Stimulated activated CD4-positive, alpha-beta T cell treated with anti-CD3 and anti-CD28 coated beads, Interleukin-12 subunit alpha, Interleukin-12 subunit beta, amount 100 ng/mL, for 4 hours (primary cell): ENCODE results near the gene EVL.
"Not testable (repeated sequence)": the region's sequence is repeated elsewhere in the genome, so short reads cannot be mapped to it uniquely, and the experiment has no call there.

Source experiments
- DNase-seq: peaks from one replicate; pipeline ENCODE4 v3.0.0-alpha.2; 2020

Gene EVL

DNA sequence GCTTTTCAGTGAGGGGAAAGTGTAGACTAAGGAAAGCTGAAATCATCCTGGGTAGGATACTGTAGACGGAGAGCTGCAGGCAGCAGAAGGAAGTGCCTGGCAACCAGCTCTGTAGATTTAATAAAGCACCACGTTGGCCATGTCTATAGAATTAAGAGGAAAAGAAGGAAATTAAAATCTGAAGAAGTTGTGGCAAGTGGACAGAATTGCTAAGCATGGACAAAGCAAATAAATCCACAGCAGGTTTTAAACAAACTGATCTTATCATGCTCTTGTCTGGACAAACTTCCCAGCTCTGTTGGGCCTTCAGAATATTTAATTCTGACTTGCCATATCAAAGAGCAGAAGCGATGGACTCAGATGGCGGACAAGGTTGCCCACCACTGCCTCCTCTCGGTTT lies 27.2 kb upstream of the EVL start:
- DNase-seq = no peak

DNA sequence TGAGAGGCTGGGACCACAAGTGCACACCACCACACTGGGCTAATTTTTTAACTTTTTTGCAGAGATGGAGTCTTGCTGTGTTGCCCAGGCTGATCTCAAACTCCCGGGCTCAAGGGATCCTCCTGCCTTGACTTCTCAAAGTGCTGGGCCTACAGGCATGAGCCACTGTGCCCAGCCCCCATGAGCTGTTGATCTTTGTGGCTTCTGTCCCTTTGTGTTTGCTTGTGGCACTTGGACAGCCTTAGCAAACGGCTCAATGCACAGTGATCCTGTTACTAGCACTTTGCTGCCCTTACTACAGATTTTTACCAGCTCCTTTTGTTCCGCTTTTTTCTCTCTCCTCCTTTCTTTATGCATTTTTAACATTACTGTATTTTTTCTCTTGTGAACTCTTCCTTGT lies 25.3 kb upstream of the EVL start:
- DNase-seq = no peak

DNA sequence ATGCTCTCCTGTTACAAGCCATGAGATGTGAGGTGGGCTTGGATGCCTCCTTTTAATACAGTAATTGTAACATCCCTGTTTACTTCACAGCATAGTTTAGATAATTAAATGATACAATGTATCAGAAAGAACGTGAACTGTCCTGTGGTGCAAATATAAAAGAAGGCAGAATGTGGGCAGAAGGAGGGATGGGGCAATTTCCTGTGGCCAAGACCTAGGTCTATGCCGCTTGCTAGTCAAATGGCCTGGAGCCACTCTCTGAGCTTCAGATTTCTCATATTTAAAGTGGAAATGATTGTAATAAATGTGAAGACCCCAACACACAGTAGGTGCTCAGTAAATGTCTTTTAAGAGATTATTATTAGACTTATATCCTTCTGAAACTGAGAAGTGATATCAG lies 24.0 kb upstream of the EVL start:
- DNase-seq = no peak

DNA sequence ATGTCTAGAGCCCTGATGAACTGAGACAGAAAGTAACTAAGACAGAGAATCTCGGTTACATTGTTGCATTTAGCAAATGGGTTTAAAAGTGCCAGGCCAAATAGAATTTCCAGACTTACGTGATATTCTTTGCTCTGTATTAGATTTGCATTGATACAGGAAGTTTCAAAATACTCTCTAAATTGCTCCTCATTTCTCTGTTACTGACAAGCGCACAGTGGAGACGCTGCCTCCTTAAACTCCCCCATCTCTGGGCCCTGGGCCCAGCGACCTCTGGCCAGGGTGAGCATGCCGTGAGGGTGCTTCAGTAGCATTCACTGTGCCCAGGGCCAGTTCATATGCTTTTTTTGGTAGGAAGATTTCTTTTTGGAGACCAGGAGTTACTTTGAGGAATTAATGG lies 22.9 kb upstream of the EVL start:
- DNase-seq = no peak

DNA sequence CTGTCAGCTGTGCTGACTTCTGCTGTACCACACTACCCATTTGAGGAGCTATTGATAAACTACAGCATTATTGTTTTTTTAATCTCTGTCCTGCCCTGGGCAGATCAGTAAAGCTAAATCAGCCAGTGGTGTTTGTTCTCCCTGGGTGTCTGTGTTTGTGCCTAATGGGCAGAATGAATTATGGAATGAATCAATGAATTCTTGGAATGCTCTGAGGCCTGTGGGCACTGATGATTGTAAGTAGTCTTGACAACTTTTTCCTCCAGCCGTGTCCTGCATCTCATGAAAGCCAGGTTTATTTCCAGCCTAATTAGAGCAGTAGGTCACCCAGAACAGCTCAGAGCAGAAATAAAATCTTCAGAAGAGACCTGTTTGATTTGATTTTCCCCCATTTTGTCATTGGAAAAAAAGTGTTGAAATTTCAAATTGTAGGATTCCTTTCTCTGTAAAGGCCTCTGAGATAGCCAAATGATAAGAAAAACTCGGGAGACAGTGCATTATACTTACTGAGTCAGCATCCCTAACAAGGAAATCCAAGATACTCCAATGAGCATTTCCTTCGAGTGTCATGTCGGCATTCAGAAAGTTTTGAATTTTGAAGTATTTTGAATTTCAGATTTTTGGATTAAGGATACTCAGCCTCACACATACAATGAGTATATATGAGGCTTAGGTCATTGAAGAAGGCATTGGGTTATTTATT lies 19.4 kb upstream of the EVL start:
- DNase-seq = no peak

DNA sequence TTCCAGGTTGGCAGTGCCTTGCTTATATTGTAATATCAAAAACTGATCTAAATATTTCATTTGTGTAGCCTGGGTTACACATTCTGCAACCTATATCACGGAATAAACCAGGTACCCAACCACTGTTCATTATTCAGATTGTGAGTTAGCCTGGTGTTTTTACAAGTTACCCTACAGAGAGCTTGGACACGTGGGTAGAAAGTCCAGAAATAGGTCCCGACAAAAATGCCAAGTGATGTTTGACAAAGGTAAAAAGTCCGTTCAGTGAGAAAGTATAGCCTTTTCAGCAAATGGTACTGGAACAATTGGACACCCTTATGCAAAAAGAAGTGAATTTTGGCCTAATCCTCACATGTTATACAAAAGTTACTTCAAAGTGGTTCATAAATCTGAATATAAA lies 17.6 kb upstream of the EVL start:
- DNase-seq = no peak

DNA sequence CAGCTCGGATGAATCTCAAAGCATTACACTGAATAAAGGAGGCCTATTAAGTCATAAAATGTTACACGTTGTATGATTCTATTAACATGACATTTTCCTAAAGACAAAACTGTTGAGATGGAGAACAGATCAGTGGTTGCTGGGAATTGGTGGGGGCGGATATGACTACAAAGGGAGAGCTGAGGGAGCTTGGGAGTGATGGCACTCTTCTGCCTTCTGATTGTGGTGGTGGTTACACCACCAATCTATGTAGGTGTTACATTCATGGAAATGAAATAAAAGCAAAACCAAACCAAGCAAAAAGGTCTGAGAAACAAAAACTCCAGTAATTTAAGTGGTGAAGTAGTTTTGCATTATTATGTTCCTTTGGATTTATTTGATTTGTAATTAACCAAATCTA lies 16.4 kb upstream of the EVL start:
- no peak for DNase-seq

DNA sequence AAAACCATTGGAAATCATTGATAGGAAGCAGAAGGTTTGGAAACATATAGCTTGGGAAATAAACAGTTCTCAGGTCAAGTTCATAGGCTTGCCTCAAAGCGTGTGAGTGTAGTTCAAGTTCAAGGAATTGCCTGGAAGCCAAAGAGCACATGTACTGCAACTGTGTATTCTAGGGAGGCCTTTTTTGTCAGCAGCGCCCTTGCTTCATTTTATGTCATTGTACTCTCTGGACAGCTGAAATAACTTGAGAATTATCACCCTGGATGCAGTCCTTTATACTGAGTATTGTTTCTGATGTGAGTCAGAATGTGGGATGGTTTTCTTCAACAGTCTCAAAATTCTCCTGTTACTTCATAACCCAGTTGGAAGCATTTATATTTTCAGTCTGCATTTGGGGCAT lies 16.0 kb upstream of the EVL start:
- DNase-seq = no peak

DNA sequence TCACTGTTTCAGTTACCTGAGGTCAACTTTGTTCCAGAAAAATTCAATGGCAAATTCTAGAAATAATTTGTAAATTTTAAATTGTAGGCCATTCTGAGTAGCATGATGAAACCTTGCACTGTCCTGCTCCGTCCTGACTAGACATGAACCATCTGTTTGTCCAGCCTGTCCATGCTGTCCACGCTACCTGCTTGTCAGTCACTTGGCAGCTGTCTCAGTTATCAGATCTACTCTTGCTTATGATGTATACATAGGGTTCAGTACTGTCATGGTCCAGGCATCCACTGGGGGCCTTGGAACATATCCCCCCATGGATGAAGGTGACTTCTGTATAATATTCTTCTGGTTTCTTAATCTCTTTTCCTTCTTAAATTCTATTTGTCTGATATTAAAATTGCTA lies 14.1 kb upstream of the EVL start:
- DNase-seq = no peak

DNA sequence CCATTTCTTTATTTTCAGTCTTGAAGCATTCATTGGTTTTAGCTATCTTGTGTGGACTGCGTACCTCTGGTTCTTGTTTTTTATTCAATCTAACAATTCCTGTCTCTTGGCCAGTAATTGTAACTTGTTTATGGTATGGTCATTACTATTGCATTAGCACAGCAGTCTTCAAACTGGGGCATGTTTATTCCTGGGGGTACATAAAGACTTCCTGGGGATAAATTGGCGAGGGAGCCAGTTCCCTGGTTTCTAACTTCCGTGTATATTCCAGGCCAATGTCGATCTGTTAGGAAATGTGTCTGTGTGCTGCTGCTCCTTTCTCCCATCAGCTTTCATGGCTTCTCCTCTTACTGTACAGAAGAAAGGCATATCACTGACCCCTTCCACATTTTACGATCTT lies 13.7 kb upstream of the EVL start:
- DNase-seq = no peak

DNA sequence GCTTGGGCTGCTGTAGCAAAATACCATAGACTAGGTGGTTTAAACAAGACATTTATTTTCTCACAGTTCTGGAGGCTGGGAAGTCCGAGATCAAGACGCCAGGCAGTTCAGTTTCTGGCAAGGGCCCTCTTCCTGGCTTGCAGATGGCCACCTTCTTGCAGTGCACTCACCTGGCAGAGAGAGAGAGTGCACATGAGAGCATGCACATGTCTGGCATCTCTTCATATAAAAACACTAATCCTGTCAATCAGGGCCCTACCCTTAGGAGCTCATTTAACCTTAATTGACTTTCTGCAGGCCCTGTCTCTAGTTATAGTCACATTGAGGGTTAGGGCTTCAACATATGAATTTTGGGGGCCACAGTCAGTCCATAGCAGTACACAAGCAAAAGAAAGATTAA lies 12.4 kb upstream of the EVL start:
- no peak for DNase-seq

DNA sequence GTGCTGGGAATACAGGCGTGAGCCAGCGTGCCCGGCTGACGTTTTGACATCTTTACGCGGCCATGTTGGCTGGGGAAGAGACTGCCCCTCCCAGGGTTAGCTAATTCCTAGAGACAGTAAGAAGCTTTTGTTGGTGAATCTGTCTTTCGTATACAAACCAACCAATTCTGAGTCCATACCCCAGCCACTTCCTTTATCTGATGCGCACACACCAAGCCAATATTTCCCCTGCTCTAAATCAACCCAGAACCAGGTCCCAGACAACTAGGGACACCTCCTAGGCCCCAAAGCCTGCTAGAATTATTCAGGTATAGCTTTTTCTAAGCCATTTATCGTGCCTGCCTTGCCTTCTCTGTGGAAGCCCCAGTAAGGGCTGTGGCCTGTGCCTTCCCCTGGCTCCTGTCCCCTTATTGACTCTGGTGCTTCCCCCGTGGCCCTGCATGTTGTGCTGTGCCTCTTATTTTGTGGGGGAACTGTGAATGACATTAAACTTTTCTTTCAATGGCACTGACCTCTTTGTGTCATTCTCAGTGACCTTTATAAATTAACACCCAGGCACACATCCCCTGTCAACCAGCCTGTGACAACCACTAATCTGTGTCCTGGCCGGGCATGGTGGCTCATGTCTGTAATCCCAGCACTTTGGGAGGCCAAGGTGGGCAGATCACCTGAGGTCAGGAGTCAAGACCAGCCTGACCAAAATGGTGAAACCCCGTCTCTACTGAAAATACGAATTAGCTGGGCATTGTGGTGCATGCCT lies 10.7 kb upstream of the EVL start:
- DNase-seq = no peak

DNA sequence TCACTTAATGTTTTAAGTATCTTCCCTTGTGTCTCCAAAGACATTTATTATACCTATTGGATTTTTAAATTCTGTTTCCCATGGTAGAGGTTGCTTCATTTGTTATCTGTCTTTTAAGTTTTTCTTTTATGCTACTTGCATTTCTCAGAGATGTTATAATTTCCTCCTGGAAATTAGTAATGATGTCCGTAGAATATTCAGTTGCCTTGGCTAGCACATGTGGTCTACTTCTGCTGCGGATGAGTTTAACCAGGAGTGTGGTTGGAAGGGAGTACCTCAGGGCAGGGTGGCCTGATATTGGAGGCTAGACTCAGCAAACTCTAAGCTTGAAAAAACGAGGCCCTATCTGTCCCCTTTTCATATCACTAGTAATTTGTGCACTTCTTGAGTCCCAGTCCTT lies 8.8 kb upstream of the EVL start:
- DNase-seq = no peak

DNA sequence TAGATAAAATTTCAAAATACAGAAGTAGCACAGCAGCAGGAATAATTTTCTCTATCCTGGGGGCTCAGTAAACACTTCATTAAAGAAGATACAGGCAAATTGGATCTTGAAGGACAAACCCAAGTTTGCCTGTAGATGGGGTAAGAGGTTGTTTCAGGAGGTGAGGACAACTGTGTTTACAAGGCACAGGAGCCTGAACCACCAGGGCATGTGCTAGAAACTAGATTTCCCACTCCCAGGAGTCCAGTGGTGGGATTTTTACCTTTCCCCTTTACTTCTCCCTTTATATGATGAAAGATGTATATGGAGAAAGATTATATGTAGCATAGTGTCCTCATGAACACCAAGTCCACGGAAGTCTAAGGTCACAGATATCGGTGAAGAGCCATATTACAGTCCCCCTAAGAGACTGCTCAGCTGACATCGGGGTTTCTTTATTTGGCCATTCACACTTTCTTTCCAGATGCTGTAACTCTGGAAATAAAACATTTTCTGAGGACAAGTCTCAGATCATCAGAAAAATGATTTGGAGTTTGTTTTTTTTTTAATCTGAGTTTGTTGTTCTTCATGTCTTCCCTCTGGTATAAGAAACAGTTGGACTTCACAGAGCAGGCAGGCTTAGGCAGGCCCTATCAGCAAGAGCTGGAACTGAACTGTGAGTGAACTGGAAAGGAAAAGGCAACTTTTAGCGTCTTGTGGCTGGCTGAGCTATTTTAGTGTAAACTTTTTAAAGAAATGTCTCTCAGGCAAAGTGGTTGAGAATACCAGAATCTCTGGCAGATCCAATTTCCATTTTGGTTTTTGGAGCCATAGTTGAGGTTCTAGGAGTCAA lies 8.0 kb upstream of the EVL start:
- DNase-seq = no peak

DNA sequence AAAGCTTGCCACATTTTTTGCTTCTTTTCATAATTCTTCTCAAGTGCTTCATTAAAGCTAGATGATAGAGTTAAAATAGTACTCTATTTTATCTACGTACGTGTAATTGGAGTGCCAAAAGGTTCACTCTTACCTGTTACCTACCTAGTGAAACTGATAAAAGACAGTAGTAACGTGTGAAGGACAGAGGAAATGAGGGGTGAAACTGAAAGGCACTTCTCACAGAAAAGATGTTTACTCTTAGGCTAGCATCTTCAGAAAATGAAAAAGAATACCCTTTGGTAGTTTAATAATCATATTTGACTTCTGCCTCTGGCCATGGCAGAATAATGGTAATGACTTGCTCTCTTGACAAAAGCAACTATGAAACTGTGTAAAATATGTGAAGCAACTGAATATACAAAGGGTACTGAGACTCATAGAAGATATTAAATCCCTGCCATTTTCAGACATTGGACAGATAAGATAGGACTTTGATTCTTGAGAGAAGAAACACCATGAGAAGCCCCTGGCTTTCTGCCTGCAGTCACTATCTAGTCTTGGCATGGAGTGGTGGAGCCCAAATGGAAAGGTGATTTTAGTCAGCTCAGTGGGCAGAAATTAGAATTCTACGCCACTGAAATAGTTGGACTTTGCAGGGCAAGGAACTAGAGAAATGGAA lies 6.3 kb upstream of the EVL start:
- no peak for DNase-seq

DNA sequence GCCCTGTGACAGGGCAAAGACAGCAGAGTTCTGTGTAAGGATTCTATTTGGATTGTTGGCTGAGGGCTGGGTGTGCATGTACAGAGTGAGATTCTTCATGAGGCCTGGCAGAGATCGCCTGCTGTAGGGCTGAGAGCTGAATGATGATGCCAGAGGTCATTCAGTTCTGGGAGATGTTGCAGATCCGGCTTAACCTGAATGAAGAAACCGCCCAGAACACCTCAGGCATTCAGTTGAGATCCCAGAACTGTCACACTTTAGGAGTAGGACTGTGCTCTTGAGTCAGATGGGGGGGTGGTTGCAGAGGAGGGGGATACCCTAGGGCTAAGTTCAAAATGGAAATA lies 5.8 kb upstream of the EVL start:
- no peak for DNase-seq

DNA sequence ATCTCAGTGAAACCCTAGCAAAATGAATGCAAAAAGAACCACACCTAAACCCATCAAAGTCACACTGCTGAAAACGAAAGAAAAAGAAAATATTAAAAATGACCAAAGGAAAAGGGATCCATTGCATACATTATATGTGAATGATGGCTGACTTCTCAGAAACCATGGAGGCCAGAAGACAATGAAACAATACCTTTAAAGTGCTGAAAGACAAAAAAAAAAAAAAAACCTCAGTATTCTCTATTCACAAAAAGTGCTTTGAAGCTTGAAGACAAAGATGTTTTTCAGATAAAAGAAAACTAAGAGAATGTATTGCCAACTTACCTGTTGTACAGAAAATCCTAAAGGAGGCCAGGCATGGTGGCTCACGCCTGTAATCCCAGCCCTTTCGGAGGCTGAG lies 4.5 kb upstream of the EVL start:
- DNase-seq = no peak

DNA sequence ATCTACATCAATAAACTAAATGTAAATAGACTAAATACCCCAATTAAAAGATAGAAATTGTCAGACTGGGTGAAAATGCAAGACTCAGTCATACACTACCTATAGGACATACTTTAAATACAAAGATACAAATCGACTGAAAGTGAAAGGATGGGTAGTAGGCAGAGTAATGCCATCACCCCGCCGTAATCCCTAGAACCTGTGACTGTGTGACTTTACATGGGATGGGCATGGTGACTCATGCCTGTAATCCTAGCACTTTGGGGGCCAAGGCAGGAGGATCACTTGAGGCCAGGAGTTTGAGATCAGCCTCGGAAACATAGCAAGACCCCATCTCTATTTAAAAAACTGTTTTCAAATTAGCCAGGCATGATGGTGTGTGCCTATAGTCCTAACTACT lies 2.6 kb upstream of the EVL start:
- no peak for DNase-seq

DNA sequence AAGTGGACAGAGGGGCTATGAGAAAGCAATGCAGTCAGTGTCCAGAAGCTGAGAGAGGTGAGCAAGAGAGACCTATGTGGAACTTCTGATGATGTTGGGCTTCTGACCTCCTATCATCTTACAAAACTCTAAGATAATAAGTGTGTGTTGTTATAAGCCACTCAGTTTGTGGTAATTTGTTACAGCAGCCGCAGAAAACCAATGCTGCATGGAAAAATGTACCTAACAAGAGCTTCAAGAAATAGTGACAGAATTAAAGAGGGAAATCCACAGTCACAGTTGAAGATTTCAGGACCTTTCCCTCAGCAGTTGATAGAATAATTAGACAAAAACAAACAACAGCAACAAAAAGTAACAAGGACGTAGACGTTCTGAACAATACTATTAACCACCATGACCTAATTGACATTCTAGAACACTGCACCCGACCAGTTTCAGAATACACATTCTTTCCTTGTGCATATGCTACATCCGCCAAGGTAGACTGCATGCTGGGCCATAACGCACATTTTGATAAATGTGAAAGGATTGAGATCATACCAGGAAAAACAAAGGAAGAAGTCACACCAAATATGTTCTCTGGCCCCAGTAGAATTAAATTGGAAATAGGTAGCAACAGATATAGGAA lies 1.8 kb upstream of the EVL start:
- no peak for DNase-seq

DNA sequence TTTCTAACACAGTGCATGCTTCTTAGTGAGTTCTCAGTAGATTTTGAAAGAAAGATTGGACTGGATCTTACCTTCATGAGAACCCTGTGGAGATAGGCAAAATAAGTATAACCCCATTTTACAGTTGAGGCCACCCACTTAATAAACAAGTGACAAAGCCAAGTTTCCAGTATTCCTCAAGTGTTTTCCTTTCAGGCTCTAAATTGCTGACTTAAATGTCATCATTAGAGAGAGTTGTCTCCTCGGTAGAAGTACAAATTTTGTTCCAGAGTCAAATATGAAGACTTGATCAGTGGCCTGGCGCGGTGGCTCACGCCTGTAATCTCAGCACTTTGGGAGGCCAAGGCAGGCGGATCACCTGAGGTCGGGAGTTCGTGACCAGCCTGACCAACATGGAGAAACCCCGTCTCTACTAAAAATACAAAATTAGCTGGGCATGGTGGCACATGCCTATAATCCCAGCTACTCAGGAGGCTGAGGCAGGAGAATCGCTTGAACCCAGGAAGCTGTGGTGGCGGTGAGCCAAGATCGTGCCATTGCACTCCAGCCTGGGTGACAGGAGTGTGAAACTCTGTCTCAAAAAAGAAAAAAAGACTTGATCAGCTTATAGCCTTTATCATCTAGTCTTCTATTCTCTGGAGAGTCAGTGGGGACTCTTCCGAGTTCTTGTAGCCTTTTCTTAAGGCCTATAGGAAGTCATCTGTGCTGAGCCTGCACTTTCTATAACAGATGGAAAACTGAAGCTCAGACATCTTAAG lies 708 bp upstream of the EVL start:
- not testable (repeated sequence) for DNase-seq

DNA sequence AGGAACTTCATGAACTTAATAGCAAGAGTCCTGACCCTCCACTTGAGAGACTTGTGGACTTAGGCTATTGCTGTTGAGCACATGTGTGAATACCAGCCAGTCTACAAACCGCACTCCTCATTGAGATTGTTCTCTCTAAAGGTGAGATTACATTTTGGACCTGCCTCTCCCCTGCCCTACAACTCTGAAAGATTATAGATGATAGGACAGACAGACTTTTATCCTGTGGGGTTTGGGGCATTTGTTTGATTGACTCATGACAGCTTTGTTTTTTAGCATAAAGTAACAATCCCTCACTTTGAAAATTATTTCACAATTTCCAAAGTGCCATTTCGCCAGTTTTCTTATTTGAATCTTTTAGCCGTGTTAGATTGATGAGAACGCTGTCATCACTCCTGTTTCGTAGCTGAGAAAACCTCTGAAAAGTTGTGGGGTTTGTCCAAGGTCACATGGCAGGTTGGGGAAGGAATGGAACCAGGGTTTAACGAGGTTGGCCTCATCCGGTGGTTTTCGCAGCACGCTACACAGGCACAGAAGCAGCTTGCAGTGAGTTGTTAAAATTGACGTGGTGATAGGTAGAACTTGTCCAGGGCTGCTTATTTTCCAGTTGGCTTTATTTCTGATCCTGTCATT lies 836 bp downstream of the EVL start:
- DNase-seq = peak; percentile 64

DNA sequence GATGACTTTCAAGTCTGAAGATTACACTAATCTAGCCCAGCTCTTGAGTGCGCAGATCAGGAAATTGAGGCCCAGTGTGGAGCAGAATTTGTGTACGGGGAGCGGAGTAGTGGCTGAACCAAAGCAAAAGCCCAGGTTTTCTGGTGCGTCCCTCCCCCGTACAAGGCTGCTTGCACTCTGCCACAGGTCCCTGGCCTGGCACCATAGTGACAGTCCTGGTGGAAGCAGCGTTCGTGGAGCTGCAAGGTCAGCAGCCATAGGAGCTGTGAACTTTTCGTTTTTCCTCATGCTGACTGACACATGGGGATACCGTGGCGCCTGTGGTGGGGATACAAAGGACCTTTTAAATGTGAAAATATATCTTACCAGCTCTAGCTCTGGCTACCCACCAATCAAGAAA lies 1.7 kb downstream of the EVL start:
- DNase-seq = no peak
